ENCODE measurements around the gene MTMR3.

DNA sequence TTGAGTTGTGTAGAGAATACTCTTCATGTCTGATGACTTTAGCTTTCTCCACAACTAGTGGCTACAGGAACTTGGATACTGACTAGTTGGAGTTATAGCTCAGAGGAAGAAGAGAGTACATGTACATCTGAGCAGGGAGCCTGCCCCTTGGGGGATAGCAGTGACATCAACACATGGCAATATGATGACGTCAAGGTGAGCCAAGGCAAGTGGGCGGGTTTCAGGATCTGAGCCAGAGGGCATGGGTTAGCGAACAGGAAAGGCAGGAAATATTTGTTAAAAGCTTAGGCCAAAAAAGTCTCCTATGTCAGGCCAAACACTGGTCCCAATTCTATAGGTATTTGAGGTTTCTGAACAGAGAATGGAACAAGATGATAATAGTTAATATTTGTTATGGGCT, 155.2 kb downstream of the MTMR3 start:
- TF ChIP-seq, protein P1, sequence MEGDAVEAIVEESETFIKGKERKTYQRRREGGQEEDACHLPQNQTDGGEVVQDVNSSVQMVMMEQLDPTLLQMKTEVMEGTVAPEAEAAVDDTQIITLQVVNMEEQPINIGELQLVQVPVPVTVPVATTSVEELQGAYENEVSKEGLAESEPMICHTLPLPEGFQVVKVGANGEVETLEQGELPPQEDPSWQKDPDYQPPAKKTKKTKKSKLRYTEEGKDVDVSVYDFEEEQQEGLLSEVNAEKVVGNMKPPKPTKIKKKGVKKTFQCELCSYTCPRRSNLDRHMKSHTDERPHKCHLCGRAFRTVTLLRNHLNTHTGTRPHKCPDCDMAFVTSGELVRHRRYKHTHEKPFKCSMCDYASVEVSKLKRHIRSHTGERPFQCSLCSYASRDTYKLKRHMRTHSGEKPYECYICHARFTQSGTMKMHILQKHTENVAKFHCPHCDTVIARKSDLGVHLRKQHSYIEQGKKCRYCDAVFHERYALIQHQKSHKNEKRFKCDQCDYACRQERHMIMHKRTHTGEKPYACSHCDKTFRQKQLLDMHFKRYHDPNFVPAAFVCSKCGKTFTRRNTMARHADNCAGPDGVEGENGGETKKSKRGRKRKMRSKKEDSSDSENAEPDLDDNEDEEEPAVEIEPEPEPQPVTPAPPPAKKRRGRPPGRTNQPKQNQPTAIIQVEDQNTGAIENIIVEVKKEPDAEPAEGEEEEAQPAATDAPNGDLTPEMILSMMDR (IDR thresholded peaks at IDR 0.05) = no peak
- TF ChIP-seq POLR2A (IDR thresholded peaks at IDR 0.05) = no peak
- TF ChIP-seq POLR2AphosphoS5 (IDR thresholded peaks at IDR 0.05) = no peak
- TF ChIP-seq EP300 (IDR thresholded peaks at IDR 0.05) = no peak
